A549 treated with Mapracorat at 1 μM for 4 hours (cell line): ENCODE results near the gene EPG5. TPM values are rescaled to one million over a fixed set of nuclear protein-coding genes. Genes with fewer than 3 reads are reported as not detected.

Experiments used
- total RNA-seq: library from RNA; stranded (reverse); fragments of 200-300 nt; extraction: Qiagen RNA extraction; gene quantifications from 5 replicates; pipeline ENCODE4 v1.2.3, GENCODE V29; 2022

EPG5 gene, protein sequence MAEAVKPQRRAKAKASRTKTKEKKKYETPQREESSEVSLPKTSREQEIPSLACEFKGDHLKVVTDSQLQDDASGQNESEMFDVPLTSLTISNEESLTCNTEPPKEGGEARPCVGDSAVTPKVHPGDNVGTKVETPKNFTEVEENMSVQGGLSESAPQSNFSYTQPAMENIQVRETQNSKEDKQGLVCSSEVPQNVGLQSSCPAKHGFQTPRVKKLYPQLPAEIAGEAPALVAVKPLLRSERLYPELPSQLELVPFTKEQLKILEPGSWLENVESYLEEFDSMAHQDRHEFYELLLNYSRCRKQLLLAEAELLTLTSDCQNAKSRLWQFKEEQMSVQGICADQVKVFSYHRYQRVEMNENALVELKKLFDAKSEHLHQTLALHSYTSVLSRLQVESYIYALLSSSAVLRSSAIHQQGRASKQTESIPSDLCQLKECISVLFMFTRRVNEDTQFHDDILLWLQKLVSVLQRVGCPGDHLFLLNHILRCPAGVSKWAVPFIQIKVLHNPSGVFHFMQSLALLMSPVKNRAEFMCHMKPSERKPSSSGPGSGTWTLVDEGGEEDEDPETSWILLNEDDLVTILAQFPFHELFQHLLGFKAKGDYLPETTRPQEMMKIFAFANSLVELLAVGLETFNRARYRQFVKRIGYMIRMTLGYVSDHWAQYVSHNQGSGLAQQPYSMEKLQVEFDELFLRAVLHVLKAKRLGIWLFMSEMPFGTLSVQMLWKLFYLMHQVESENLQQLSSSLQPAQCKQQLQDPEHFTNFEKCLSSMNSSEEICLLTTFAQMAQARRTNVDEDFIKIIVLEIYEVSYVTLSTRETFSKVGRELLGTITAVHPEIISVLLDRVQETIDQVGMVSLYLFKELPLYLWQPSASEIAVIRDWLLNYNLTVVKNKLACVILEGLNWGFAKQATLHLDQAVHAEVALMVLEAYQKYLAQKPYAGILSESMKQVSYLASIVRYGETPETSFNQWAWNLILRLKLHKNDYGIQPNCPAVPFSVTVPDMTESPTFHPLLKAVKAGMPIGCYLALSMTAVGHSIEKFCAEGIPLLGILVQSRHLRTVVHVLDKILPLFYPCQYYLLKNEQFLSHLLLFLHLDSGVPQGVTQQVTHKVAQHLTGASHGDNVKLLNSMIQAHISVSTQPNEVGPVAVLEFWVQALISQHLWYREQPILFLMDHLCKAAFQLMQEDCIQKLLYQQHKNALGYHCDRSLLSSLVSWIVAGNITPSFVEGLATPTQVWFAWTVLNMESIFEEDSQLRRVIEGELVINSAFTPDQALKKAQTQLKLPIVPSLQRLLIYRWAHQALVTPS (N-terminal part only)
- total RNA-seq, result 3.3 to 4.1 TPM (median 3.8 TPM) in 5 replicates

DNA sequence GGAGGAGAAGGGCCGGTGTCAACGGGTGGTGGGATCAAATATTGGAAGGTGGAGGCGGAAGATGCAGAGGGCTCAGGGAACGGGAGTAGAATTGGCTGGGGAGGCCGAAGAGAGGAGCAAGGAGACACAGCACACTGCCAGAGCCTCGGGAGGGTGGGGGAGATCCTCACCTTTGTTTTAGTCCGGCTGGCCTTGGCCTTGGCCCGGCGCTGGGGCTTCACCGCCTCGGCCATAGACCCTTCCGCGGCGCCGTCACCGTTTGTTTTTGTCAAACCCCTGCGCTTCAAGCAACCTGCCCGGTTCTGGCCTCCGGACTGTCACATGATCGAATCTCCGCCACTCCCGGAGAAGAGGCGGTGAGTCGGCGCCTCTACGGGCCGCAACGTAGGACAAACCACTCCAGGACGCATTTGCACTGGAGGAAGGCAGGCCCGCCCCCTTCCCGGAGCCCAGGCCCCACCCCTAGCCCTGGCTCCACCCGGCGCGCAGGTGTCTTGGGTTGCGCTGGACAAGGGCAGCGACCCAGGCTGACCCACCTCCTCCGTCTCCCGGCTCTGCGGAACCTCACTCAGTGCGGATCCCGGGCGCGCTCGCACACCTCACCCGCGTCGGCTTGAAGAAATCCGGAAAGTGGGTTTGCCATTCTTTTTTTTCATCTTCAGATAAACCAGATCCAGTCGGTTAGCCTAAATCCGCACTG, at the start of gene EPG5:
Gene EPG5, minus strand, starts transcription at position 323 of the 700 bp plus-strand sequence. Its CDS starts 90 bp downstream, at position 233.

DNA sequence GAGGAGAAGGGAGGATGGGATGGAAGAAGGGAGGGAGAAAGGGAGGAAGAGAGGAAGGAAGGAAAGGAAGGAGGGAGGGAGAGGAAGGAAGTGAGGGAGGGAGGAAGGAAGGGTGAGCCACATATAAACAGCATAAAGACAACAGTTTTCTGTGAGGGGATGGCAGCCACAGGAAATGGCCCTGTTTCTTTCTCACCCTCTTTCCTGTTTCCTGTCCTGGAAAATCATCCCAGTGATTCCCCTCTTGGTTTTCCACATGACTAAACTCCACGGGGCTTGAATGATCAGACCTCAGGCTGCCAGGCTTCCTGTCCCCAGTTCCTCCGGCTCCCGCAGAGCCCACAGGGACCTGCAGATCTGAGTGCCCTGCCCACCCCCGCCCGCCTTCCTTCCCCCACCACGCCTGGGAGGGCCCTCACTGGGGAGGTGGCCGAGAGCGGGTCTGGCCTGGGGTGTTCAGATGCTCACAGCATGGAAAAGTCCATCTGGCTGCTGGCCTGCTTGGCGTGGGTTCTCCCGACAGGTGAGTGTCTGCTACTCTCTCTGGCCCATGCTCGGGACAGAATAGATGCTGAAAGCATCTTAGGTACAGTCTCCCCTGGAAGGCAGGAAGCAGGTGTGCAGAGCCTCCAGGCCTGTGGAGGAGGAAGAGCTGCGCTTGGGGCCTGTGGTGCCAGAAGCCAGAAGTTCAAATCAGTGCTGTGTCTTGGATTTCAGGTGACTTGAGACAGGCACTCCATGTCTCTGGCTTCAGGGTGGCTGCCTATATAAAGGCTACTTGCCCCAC, 141.7 kb downstream of the EPG5 start, which contains the start of gene SIGLEC15:
Gene SIGLEC15, plus strand, starts transcription at position 418 of the 787 bp plus-strand sequence. Its CDS starts 54 bp downstream, at position 472.

Other genes starting within 250 kb of the EPG5 start
- 0.36 TPM in 1 of 5 replicates, not detected in the others for gene SLC14A1, start 243.1 kb downstream of the EPG5 start, total RNA-seq
- not detected in 5 replicates for gene SIGLEC15, start 141.7 kb downstream of the EPG5 start, total RNA-seq
- 0.17 to 0.52 TPM (median 0.23 TPM) in 5 replicates for gene PSTPIP2, start 104.9 kb upstream of the EPG5 start, total RNA-seq
- gene ATP5F1A, start 131.0 kb upstream of the EPG5 start, total RNA-seq, result 309 to 326 TPM (median 315 TPM) in 5 replicates
- gene HAUS1, start 137.1 kb upstream of the EPG5 start, total RNA-seq, result 35.1 to 54.8 TPM (median 35.9 TPM) in 5 replicates